Muscle of arm (tissue), 12 donors: ENCODE data around the gene SLC10A2. TPM values are rescaled to one million over a fixed set of nuclear protein-coding genes. Genes with fewer than 3 reads are reported as not detected.

ENCODE experiments used
- DNase-seq: peaks from one replicate; pipeline ENCODE4 v3.0.0-alpha.2; 2013
- polyA plus RNA-seq, 12 donors: library from polyadenylated mRNA; unstranded; fragments of 120-200 nt; gene quantifications; one replicate each; pipeline ENCODE4 v1.2.1, GENCODE V29; 2013; ENCODE audit not compliant: insufficient read length in 12 of 12

The SLC10A2 gene
- polyA plus RNA-seq, 12 donors = not detected

GRCh38 chr13:103046676-103047075 is 19.5 kb downstream of the SLC10A2 start:
- DNase-seq = no peak

- DNase-seq = no peak
Measured at GRCh38 chr13:103044056-103044455, 22.2 kb downstream of the SLC10A2 start.

GRCh38 chr13:103040006-103040405 is 26.2 kb downstream of the SLC10A2 start:
- no peak for DNase-seq

GRCh38 chr13:103039183-103039582 is 27.0 kb downstream of the SLC10A2 start:
- no peak for DNase-seq

- no peak for DNase-seq
Measured at GRCh38 chr13:103036268-103036667, 29.9 kb downstream of the SLC10A2 start.

- DNase-seq = no peak
Measured at GRCh38 chr13:103033999-103034398, 32.2 kb downstream of the SLC10A2 start.

- no peak for DNase-seq
Measured at GRCh38 chr13:103031332-103031873, 34.8 kb downstream of the SLC10A2 start.

- DNase-seq = no peak
Measured at GRCh38 chr13:103030776-103031175, 35.4 kb downstream of the SLC10A2 start.

- no peak for DNase-seq
Measured at GRCh38 chr13:103029798-103030197, 36.4 kb downstream of the SLC10A2 start.

- DNase-seq = peak; percentile 8
Measured at GRCh38 chr13:103022336-103022735, 43.9 kb downstream of the SLC10A2 start.

- DNase-seq = no peak
Measured at GRCh38 chr13:103018556-103018955, 47.7 kb downstream of the SLC10A2 start.

GRCh38 chr13:103012646-103013045 is 53.6 kb downstream of the SLC10A2 start:
- no peak for DNase-seq

GRCh38 chr13:103009051-103009840 is 57.0 kb downstream of the SLC10A2 start:
- no peak for DNase-seq

- DNase-seq = no peak
Measured at GRCh38 chr13:103007427-103007762, 58.8 kb downstream of the SLC10A2 start.

- DNase-seq = no peak
Measured at GRCh38 chr13:103006641-103007426, 59.4 kb downstream of the SLC10A2 start.

- no peak for DNase-seq
Measured at GRCh38 chr13:103004661-103005345, 61.4 kb downstream of the SLC10A2 start.

- no peak for DNase-seq
Measured at GRCh38 chr13:103003631-103004030, 62.6 kb downstream of the SLC10A2 start.

- no peak for DNase-seq
Measured at GRCh38 chr13:103002279-103002678, 63.9 kb downstream of the SLC10A2 start.

- no peak for DNase-seq
Measured at GRCh38 chr13:103000157-103000556, 66.1 kb downstream of the SLC10A2 start.

- no peak for DNase-seq
Measured at GRCh38 chr13:102999499-102999898, 66.7 kb downstream of the SLC10A2 start.
